K562 (cell line): ENCODE data around the gene RPS8. TPM values are rescaled to one million over a fixed set of nuclear protein-coding genes. Genes with fewer than 3 reads are reported as not detected.
A peak's percentile ranks its signal among the peaks of the same experiment; 100 is the strongest.

Source experiments
- BCL6 ChIP-seq: fragments of 250-450 bp; sonication (Bioruptor Pico); IDR thresholded peaks from 2 replicates; pipeline ENCODE4 v1.4.0; 2020
- CAMTA2 ChIP-seq: fragments of 250-450 bp; sonication (Bioruptor Pico); conservative IDR thresholded peaks from 2 replicates; pipeline ENCODE4 v1.5.1; 2022
- CHD4 ChIP-seq: fragments of 200-600 bp; sonication (generic); IDR thresholded peaks from 3 replicates; pipeline ENCODE4 v1.6.1; 2012; ENCODE audit warnings: low read depth, mild to moderate bottlenecking, mixed read lengths, low read length, inconsistent platforms; ENCODE audit not compliant: insufficient read depth, insufficient replicate concordance, poor library complexity, severe bottlenecking
- ETV6 ChIP-seq, 3 experiments: fragments of 150-350 bp in 1 of 3; sonication (generic) in 1 of 3; formaldehyde crosslinking in 1 of 3; IDR thresholded peaks; 2 replicates each; pipeline versions ENCODE4 v1.6.1 to v1.8.0; 2014 to 2022; ENCODE audit warnings: borderline replicate concordance in 2 of 3, low read depth in 2 of 3, antibody characterized with exemption in 1 of 3, low read length in 1 of 3, mild to moderate bottlenecking in 1 of 3, missing genetic modification reagents in 1 of 3
- FOXP1 ChIP-seq: sonication (generic); formaldehyde crosslinking; IDR thresholded peaks from 2 replicates; pipeline ENCODE4 v1.8.0; 2022; ENCODE audit warnings: mild to moderate bottlenecking, missing genetic modification reagents
- HDGF ChIP-seq: fragments of 450-650 bp; IDR thresholded peaks from 2 replicates; pipeline ENCODE4 v1.6.1; 2016
- MLLT1 ChIP-seq, 2 experiments: fragments of 450-650 bp; IDR thresholded peaks; 2 replicates each; pipeline ENCODE4 v1.6.1; 2016
- MYBL2 ChIP-seq, 2 experiments: fragments of 450-650 bp in 1 of 2; sonication (generic) in 1 of 2; formaldehyde crosslinking in 1 of 2; IDR thresholded peaks; 2 replicates each; pipeline versions ENCODE4 v1.6.1 to v1.8.1; 2017 to 2022; ENCODE audit warnings: borderline replicate concordance in 1 of 2, inconsistent platforms in 1 of 2, low read depth in 1 of 2, mild to moderate bottlenecking in 1 of 2, missing genetic modification reagents in 1 of 2, moderate library complexity in 1 of 2
- PRMT5 ChIP-seq: sonication (generic); formaldehyde crosslinking; IDR thresholded peaks from 2 replicates; pipeline ENCODE4 v1.5.0; 2020; ENCODE audit warnings: missing genetic modification reagents
- SMARCA4 ChIP-seq: fragments of 450-650 bp; IDR thresholded peaks from 2 replicates; pipeline ENCODE4 v1.6.1; 2016
- SPI1 ChIP-seq: IDR thresholded peaks from 2 replicates; pipeline ENCODE4 v1.6.1; 2011; ENCODE audit warnings: low read depth, low read length, control low read depth, borderline replicate concordance
- TAF1 ChIP-seq: IDR thresholded peaks from 2 replicates; pipeline ENCODE4 v1.6.1; 2011; ENCODE audit warnings: mild to moderate bottlenecking, low read length, moderate library complexity; ENCODE audit not compliant: insufficient read depth, control insufficient read depth, severe bottlenecking; ENCODE audit errors: extremely low read depth
- WHSC1 ChIP-seq: IDR thresholded peaks from one replicate; pipeline ENCODE4 v1.6.1; 2012; ENCODE audit warnings: low read length, control low read depth, inconsistent platforms
- ZBTB33 ChIP-seq: sonication (generic); formaldehyde crosslinking; IDR thresholded peaks from 2 replicates; pipeline ENCODE4 v1.8.1; 2023; ENCODE audit warnings: mild to moderate bottlenecking, missing genetic modification reagents
- ZNF175 ChIP-seq: fragments of 200-800 bp; sonication (Bioruptor generic); IDR thresholded peaks from 2 replicates; pipeline ENCODE4 v1.6.1; 2016; ENCODE audit warnings: low read depth, mild to moderate bottlenecking, missing genetic modification characterization, missing compliant biosample characterization
- ZNF384 ChIP-seq: IDR thresholded peaks from 2 replicates; pipeline ENCODE4 v1.6.1; 2012; ENCODE audit warnings: low read depth, low read length, improper control_type of control experiment
- ZNF57 ChIP-seq: fragments of 450-650 bp; formaldehyde crosslinking; IDR thresholded peaks from 2 replicates; pipeline ENCODE4 v1.4.0; 2020; ENCODE audit warnings: mild to moderate bottlenecking, moderate library complexity
- ZSCAN29 ChIP-seq: fragments of 450-650 bp; IDR thresholded peaks from 2 replicates; pipeline ENCODE4 v1.6.1; 2017
- polyA plus RNA-seq, 8 experiments: library from polyadenylated mRNA; depleted of rRNA in 4 of 8; stranded (reverse) in 5 of 8; unstranded in 3 of 8; fragments of >200 nt; fragmentation: Nextera tagmentation in 2 of 8; fragmentation: Illumina TruSeq in 1 of 8; extraction: Ambion mirVana in 2 of 8; extraction: Trizol in 1 of 8; gene quantifications; 2 replicates each; pipeline versions ENCODE4 v1.2.1 to v1.2.3, GENCODE V29; 2011 to 2014; ENCODE audit warnings: inconsistent platforms in 1 of 8, missing spikeins in 1 of 8
- total RNA-seq, 7 experiments: library from RNA; depleted of rRNA in 6 of 7; stranded (reverse); fragments of >200 nt in 6 of 7; fragmentation: Illumina TruSeq in 2 of 7; extraction: Trizol in 2 of 7; gene quantifications; 2 replicates each; pipeline versions ENCODE4 v1.2.1 to v1.2.3, GENCODE V29; 2011 to 2021; ENCODE audit warnings: low replicate concordance in 1 of 7
- TF ChIP-seq, protein P1 (sequence below): sonication (generic); formaldehyde crosslinking; IDR thresholded peaks from 2 replicates; pipeline ENCODE4 v1.8.0; 2022; ENCODE audit warnings: mild to moderate bottlenecking, missing genetic modification reagents

RPS8 gene
- total and polyA plus RNA-seq, 9 of the 15 experiments (the other 6 are each of a cell fraction or from before 2014, with no cell fraction given), result 2,431 to 4,168 (median 3,109) TPM

- TF ChIP-seq ZNF175 (CRISPR knock-in tag) (peak; percentile 94), SMARCA4 (peak; percentile 87), MLLT1 (IDR thresholded peaks at IDR 0.05) (peak; percentile 53 to 78; a peak in 2 of 4 replicates), ZNF384 (no peak), CHD4 (no peak), MYBL2 (IDR thresholded peaks at IDR 0.05; ENCODE audit: low read depth) (no peak), MYBL2 (CRISPR knock-in tag; IDR thresholded peaks at IDR 0.05; ENCODE audit: borderline replicate concordance) (no peak), BCL6 (CRISPR knock-in tag) (peak; percentile 51), ETV6 (IDR thresholded peaks at IDR 0.05; ENCODE audit: borderline replicate concordance in 1 of 2, low read depth in 2 of 2, low read length in 1 of 2) (peak; percentile 97 to 99), ETV6 (CRISPR knock-in tag; IDR thresholded peaks at IDR 0.05; ENCODE audit: borderline replicate concordance) (peak; percentile 52; the same call in 1 of the 2 replicates), FOXP1 (peak; percentile 98), ZSCAN29 (no peak), PRMT5 (CRISPR knock-in tag) (no peak), CAMTA2 (peak; percentile 61; the same call in 1 of the 2 replicates), HDGF (peak; percentile 88), ZBTB33 (peak; percentile 76), WHSC1 (peak; percentile 85), ZNF57 (CRISPR knock-in tag) (no peak), TAF1 (peak; percentile 41), SPI1 (peak; percentile 94)
- TF ChIP-seq, protein P1, sequence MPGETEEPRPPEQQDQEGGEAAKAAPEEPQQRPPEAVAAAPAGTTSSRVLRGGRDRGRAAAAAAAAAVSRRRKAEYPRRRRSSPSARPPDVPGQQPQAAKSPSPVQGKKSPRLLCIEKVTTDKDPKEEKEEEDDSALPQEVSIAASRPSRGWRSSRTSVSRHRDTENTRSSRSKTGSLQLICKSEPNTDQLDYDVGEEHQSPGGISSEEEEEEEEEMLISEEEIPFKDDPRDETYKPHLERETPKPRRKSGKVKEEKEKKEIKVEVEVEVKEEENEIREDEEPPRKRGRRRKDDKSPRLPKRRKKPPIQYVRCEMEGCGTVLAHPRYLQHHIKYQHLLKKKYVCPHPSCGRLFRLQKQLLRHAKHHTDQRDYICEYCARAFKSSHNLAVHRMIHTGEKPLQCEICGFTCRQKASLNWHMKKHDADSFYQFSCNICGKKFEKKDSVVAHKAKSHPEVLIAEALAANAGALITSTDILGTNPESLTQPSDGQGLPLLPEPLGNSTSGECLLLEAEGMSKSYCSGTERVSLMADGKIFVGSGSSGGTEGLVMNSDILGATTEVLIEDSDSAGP (CRISPR knock-in tag), result no peak
These were observed 32.2 kb downstream of the RPS8 start (continued) for GRCh38 chr1:44807364-44808062.
